ENCODE data around the gene INSYN1. TPM values are rescaled to one million over a fixed set of nuclear protein-coding genes. Genes with fewer than 3 reads are reported as not detected.
"Not testable (repeated sequence)": the region's sequence is repeated elsewhere in the genome, so short reads cannot be mapped to it uniquely, and the experiment has no call there.

INSYN1 gene
- polyA plus RNA-seq, 1 donor from 2014 or later = 21.3 TPM

GRCh38 chr15:73786538-73786937, 33.4 kb upstream of the INSYN1 start:
- no peak overlapping the region for H3K9ac ChIP-seq (ENCODE audit: low read length)
- H3F3A ChIP-seq (ENCODE audit: insufficient read depth, low read length, poor library complexity, severe bottlenecking) = no peaks in the 10 kb centered on the region
- no peak overlapping the region for H3K27ac ChIP-seq (ENCODE audit: low read length)
- no peaks in the 10 kb centered on the region for H4K20me1 ChIP-seq (ENCODE audit: insufficient read depth)
- H3K4me3 ChIP-seq (ENCODE audit: low read length) = no peak overlapping the region
- no peaks in the 10 kb centered on the region for H3K36me3 ChIP-seq (ENCODE audit: insufficient read depth, low read length)
- no peaks in the 10 kb centered on the region for H3K9me3 ChIP-seq (ENCODE audit: low read length)
- no peaks in the 10 kb centered on the region for H3K9me2 ChIP-seq (ENCODE audit: insufficient read depth, low read length)
- H3K79me2 ChIP-seq (replicated peaks; ENCODE audit: insufficient read depth, low read length) = no peaks in the 10 kb centered on the region
- no peak overlapping the region for H2AFZ ChIP-seq (ENCODE audit: low read depth, low read length)
- H3K27me3 ChIP-seq (ENCODE audit: insufficient read depth, low read depth, low read length) = no peaks in the 10 kb centered on the region
- TF ChIP-seq RAD21 (conservative IDR thresholded peaks at IDR 0.05) = no peak
- no peak for TF ChIP-seq MXI1 (conservative IDR thresholded peaks at IDR 0.05; ENCODE audit: poor library complexity, severe bottlenecking)
- TF ChIP-seq POLR2AphosphoS5 (IDR thresholded peaks at IDR 0.05) = no peak
- TF ChIP-seq TAF1 (IDR thresholded peaks at IDR 0.05; ENCODE audit: low read depth) = no peak
- TF ChIP-seq CTCF (IDR thresholded peaks at IDR 0.05; ENCODE audit: poor library complexity, severe bottlenecking) = no peak
- TF ChIP-seq REST (IDR thresholded peaks at IDR 0.05; ENCODE audit: borderline replicate concordance) = no peak
- H3K4me2 ChIP-seq (ENCODE audit: low read length) = no peak overlapping the region

- not testable (repeated sequence) for H3K4me3 ChIP-seq (ENCODE audit: low read length); H3K79me2 ChIP-seq (replicated peaks; ENCODE audit: insufficient read depth, low read length); H4K20me1 ChIP-seq (ENCODE audit: insufficient read depth); H3K9me3 ChIP-seq (ENCODE audit: low read length); H3K27ac ChIP-seq (ENCODE audit: low read length); H3K36me3 ChIP-seq (ENCODE audit: insufficient read depth, low read length); H3K9me2 ChIP-seq (ENCODE audit: insufficient read depth, low read length); H3K27me3 ChIP-seq (ENCODE audit: insufficient read depth, low read depth, low read length); H2AFZ ChIP-seq (ENCODE audit: low read depth, low read length); H3K9ac ChIP-seq (ENCODE audit: low read length); H3K4me2 ChIP-seq (ENCODE audit: low read length); H3F3A ChIP-seq (ENCODE audit: insufficient read depth, low read length, poor library complexity, severe bottlenecking)
These were observed 32.3 kb upstream of the INSYN1 start for GRCh38 chr15:73785256-73786014.

GRCh38 chr15:73784291-73784690, 31.1 kb upstream of the INSYN1 start:
- Histone ChIP-seq H3K4me3 (ENCODE audit: low read length) (no peak overlapping the region), H3K27ac (ENCODE audit: low read length) (no peak overlapping the region), H4K20me1 (ENCODE audit: insufficient read depth) (no peaks in the 10 kb centered on the region), H3K9ac (ENCODE audit: low read length) (no peak overlapping the region), H3K4me2 (ENCODE audit: low read length) (no peak overlapping the region), H3F3A (ENCODE audit: insufficient read depth, low read length, poor library complexity, severe bottlenecking) (no peaks in the 10 kb centered on the region), H3K36me3 (ENCODE audit: insufficient read depth, low read length) (no peaks in the 10 kb centered on the region), H3K27me3 (ENCODE audit: insufficient read depth, low read depth, low read length) (no peaks in the 10 kb centered on the region), H3K9me3 (ENCODE audit: low read length) (no peaks in the 10 kb centered on the region), H2AFZ (ENCODE audit: low read depth, low read length) (no peak overlapping the region), H3K79me2 (replicated peaks; ENCODE audit: insufficient read depth, low read length) (no peaks in the 10 kb centered on the region), H3K9me2 (ENCODE audit: insufficient read depth, low read length) (no peaks in the 10 kb centered on the region)
- no peak for TF ChIP-seq POLR2AphosphoS5 (IDR thresholded peaks at IDR 0.05)
- TF ChIP-seq SMC3 (conservative IDR thresholded peaks at IDR 0.05; ENCODE audit: poor library complexity) = no peak
- TF ChIP-seq MXI1 (conservative IDR thresholded peaks at IDR 0.05; ENCODE audit: poor library complexity, severe bottlenecking) = no peak
- no peak for TF ChIP-seq EZH2 (IDR thresholded peaks at IDR 0.05; ENCODE audit: borderline replicate concordance, insufficient read depth, low read length, poor library complexity, severe bottlenecking)
- TF ChIP-seq RAD21 (conservative IDR thresholded peaks at IDR 0.05) = no peak
- no peak for TF ChIP-seq CTCF (IDR thresholded peaks at IDR 0.05; ENCODE audit: poor library complexity, severe bottlenecking)
- no peak for TF ChIP-seq TAF1 (IDR thresholded peaks at IDR 0.05; ENCODE audit: low read depth)
- TF ChIP-seq EP300 (conservative IDR thresholded peaks at IDR 0.05; ENCODE audit: poor library complexity, severe bottlenecking) = no peak
- no peak for TF ChIP-seq REST (IDR thresholded peaks at IDR 0.05; ENCODE audit: borderline replicate concordance)

All from neural cell (in vitro differentiated cells).